Fibroblast of lung (primary cell): ENCODE measurements around the gene NAB1. TPM values are rescaled to one million over a fixed set of nuclear protein-coding genes. Genes with fewer than 3 reads are reported as not detected.

Experiments
- DNase-seq, 2 donors: peaks; one replicate each; pipeline versions ENCODE4 v3.0.0 to v3.0.0-alpha.2; 2010; ENCODE audit warnings: low read depth in 2 of 2
- H2AFZ ChIP-seq: 2 replicates; pipeline ENCODE4 v1.5.1; 2012; ENCODE audit warnings: low read length, control low read depth, inconsistent platforms
- H3K27ac ChIP-seq: 2 replicates; pipeline ENCODE4 v1.5.1; 2011; ENCODE audit warnings: low read length, control low read depth; ENCODE audit not compliant: insufficient read depth
- H3K27me3 ChIP-seq: 2 replicates; pipeline ENCODE4 v1.5.1; 2011; ENCODE audit warnings: mild to moderate bottlenecking, low read length; ENCODE audit not compliant: control insufficient read depth, insufficient read depth
- H3K36me3 ChIP-seq: 2 replicates; pipeline ENCODE4 v1.5.1; 2011; ENCODE audit warnings: low read length; ENCODE audit not compliant: control insufficient read depth, insufficient read depth
- H3K4me1 ChIP-seq: 2 replicates; pipeline ENCODE4 v1.5.1; 2011; ENCODE audit warnings: low read length; ENCODE audit not compliant: control insufficient read depth, insufficient read depth; ENCODE audit errors: extremely low read depth
- H3K4me2 ChIP-seq: 2 replicates; pipeline ENCODE4 v1.5.1; 2011; ENCODE audit warnings: low read length, control low read depth; ENCODE audit not compliant: insufficient read depth; ENCODE audit errors: extremely low read depth
- H3K4me3 ChIP-seq, 4 experiments: fragments of 200-600 bp in 1 of 4; sonication (generic) in 1 of 4; replicated peaks in 1 of 4; 2 replicates each; pipeline ENCODE4 v1.5.1; 2011 to 2016; ENCODE audit warnings: low read length in 4 of 4, low read depth in 3 of 4, mild to moderate bottlenecking in 3 of 4, control low read depth in 2 of 4, inconsistent platforms in 1 of 4, mixed read lengths in 1 of 4; ENCODE audit not compliant: insufficient read depth in 1 of 4; ENCODE audit errors: control extremely low read depth in 1 of 4
- H3K79me2 ChIP-seq: 2 replicates; pipeline ENCODE4 v1.5.1; 2012; ENCODE audit warnings: mild to moderate bottlenecking, low read length, inconsistent platforms; ENCODE audit not compliant: control insufficient read depth, insufficient read depth
- H3K9ac ChIP-seq: 2 replicates; pipeline ENCODE4 v1.5.1; 2011; ENCODE audit warnings: mild to moderate bottlenecking, low read length, control low read depth; ENCODE audit not compliant: insufficient read depth
- H3K9me3 ChIP-seq: 2 replicates; pipeline ENCODE4 v1.5.1; 2012; ENCODE audit warnings: low read depth, low read length; ENCODE audit not compliant: control insufficient read depth, insufficient read depth
- H4K20me1 ChIP-seq: 2 replicates; pipeline ENCODE4 v1.5.1; 2011; ENCODE audit warnings: low read length; ENCODE audit not compliant: control insufficient read depth, insufficient read depth; ENCODE audit errors: extremely low read depth
- CTCF ChIP-seq, 2 donors: IDR thresholded peaks in 1 of 2; conservative IDR thresholded peaks in 1 of 2; 1 replicate in 1 of 2; 2 replicates in 1 of 2; pipeline ENCODE4 v1.5.1; 2011 to 2012; ENCODE audit warnings: low read length in 2 of 2, control low read depth in 1 of 2, inconsistent platforms in 1 of 2, low read depth in 1 of 2, mild to moderate bottlenecking in 1 of 2
- EZH2 ChIP-seq: IDR thresholded peaks from 2 replicates; pipeline ENCODE4 v1.5.1; 2012; ENCODE audit warnings: low read length, control low read depth, mild to moderate bottlenecking; ENCODE audit errors: missing control alignments
- polyA plus RNA-seq, 2 donors: library from polyadenylated mRNA; depleted of rRNA in 1 of 2; stranded (reverse) in 1 of 2; unstranded in 1 of 2; fragments of >200 nt; gene quantifications; 2 replicates each; pipeline ENCODE4 v1.2.1, GENCODE V29; 2011 to 2012; ENCODE audit warnings: missing spikeins in 1 of 2
- total RNA-seq: library from RNA; depleted of rRNA; stranded (reverse); fragments of >200 nt; gene quantifications from 2 replicates; pipeline ENCODE4 v1.2.1, GENCODE V29; 2014

Gene NAB1
- total and polyA plus RNA-seq, 2 donors (not counting 1 experiment from before 2014, with no cell fraction given), result 18.3 to 46.6 TPM

GRCh38 chr2:190718652-190719526 lies 70.0 kb downstream of the NAB1 start:
- Histone ChIP-seq H3K36me3 (no peaks in the 10 kb centered on the region), H3K9me3 (no peaks in the 10 kb centered on the region), H3K4me2 (no peak overlapping the region), H3K27me3 (no peaks in the 10 kb centered on the region), H3K27ac (no peak overlapping the region), H4K20me1 (no peaks in the 10 kb centered on the region), H3K79me2 (no peaks in the 10 kb centered on the region), H3K4me3 (no peak overlapping the region), H3K9ac (no peak overlapping the region), H2AFZ (no peak overlapping the region), H3K4me1 (no peaks in the 10 kb centered on the region)
- TF ChIP-seq EZH2 (no peak), CTCF (conservative IDR thresholded peaks at IDR 0.05 in 1 of 2, IDR thresholded peaks at IDR 0.05 in 1 of 2; ENCODE audit: low read depth in 1 of 2, low read length in 2 of 2) (no peak)
- peak in 1 of 2 donors; percentile 80 for DNase-seq

GRCh38 chr2:190720276-190720675 lies 71.4 kb downstream of the NAB1 start:
- H3K27me3 ChIP-seq, result no peaks in the 10 kb centered on the region
- no peaks in the 10 kb centered on the region for H3K9me3 ChIP-seq
- H3K4me3 ChIP-seq, result no peak overlapping the region
- H3K4me2 ChIP-seq, result no peak overlapping the region
- H4K20me1 ChIP-seq, result no peaks in the 10 kb centered on the region
- no peak overlapping the region for H3K27ac ChIP-seq
- H3K9ac ChIP-seq, result no peak overlapping the region
- no peak for TF ChIP-seq CTCF (conservative IDR thresholded peaks at IDR 0.05 in 1 of 2, IDR thresholded peaks at IDR 0.05 in 1 of 2; ENCODE audit: low read depth in 1 of 2, low read length in 2 of 2)
- TF ChIP-seq EZH2, result no peak
- H3K79me2 ChIP-seq, result no peaks in the 10 kb centered on the region
- H3K36me3 ChIP-seq, result no peaks in the 10 kb centered on the region
- H2AFZ ChIP-seq, result no peak overlapping the region
- H3K4me1 ChIP-seq, result no peaks in the 10 kb centered on the region
- DNase-seq, result no peak

- DNase-seq, result no peak
- no peak for TF ChIP-seq EZH2
- no peak for TF ChIP-seq CTCF (conservative IDR thresholded peaks at IDR 0.05 in 1 of 2, IDR thresholded peaks at IDR 0.05 in 1 of 2; ENCODE audit: low read depth in 1 of 2, low read length in 2 of 2)
- Histone ChIP-seq H3K9ac (no peak overlapping the region), H3K4me1 (no peaks in the 10 kb centered on the region), H3K9me3 (no peaks in the 10 kb centered on the region), H3K4me2 (no peak overlapping the region), H2AFZ (no peak overlapping the region), H3K4me3 (no peak overlapping the region), H3K27ac (no peak overlapping the region), H3K79me2 (no peaks in the 10 kb centered on the region), H3K36me3 (no peaks in the 10 kb centered on the region), H4K20me1 (no peaks in the 10 kb centered on the region), H3K27me3 (no peaks in the 10 kb centered on the region)
These were observed 71.8 kb downstream of the NAB1 start for GRCh38 chr2:190720691-190721090.
